ENCODE results near the gene CERS3.

DNA sequence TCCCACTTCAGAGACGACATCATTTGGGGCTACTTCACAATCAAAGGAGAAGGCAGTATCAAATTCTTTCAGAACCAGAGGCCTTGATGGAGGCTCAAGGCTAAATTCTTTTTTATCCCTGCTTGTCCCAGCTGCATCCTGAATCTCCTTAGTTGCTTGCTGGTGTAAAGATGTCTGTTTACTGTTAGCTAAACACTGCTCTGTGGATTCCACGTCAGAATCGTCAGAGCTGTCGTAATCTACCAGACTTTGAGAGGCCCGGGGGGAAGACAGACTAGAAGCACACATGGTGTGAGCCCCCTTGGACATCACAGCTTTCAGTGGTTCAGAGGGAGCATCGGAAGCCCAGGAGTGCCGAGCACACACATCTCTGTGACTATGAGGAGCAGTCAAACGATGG lies 40.6 kb upstream of the CERS3 start:
- TF ChIP-seq, protein P1, sequence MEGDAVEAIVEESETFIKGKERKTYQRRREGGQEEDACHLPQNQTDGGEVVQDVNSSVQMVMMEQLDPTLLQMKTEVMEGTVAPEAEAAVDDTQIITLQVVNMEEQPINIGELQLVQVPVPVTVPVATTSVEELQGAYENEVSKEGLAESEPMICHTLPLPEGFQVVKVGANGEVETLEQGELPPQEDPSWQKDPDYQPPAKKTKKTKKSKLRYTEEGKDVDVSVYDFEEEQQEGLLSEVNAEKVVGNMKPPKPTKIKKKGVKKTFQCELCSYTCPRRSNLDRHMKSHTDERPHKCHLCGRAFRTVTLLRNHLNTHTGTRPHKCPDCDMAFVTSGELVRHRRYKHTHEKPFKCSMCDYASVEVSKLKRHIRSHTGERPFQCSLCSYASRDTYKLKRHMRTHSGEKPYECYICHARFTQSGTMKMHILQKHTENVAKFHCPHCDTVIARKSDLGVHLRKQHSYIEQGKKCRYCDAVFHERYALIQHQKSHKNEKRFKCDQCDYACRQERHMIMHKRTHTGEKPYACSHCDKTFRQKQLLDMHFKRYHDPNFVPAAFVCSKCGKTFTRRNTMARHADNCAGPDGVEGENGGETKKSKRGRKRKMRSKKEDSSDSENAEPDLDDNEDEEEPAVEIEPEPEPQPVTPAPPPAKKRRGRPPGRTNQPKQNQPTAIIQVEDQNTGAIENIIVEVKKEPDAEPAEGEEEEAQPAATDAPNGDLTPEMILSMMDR (conservative IDR thresholded peaks at IDR 0.05), result no peak
- TF ChIP-seq ZFX (IDR thresholded peaks at IDR 0.05), result no peak

Measured in C4-2B (cell line).